SK-N-SH (cell line): ENCODE data around the gene LGR4. TPM values are rescaled to one million over a fixed set of nuclear protein-coding genes. Genes with fewer than 3 reads are reported as not detected.

Experiments
- CTCF ChIA-PET: fragments of 300-600, 350-600 bp; formaldehyde crosslinking; extraction: SDS; loops from one replicate; lab custom pipeline; 2021; lab: Yijun Ruan, JAX
- POLR2A ChIA-PET: fragments of 350-600 bp; sonication (Branson Sonifier 250); formaldehyde crosslinking; extraction: SDS; loops from one replicate; lab custom pipeline; 2020; ENCODE audit warnings: antibody characterized with exemption, inconsistent platforms; lab: Yijun Ruan, JAX
- DNase-seq: peaks from one replicate; pipeline ENCODE4 v3.0.0; 2012
- H2AFZ ChIP-seq: fragments of 200-600 bp; sonication (generic); 2 replicates; pipeline ENCODE4 v1.8.1; 2016; ENCODE audit warnings: antibody characterized with exemption, mild to moderate bottlenecking, low read depth
- H3F3A ChIP-seq: fragments of 200-600 bp; sonication (generic); replicated peaks from 2 replicates; pipeline ENCODE3; 2016; ENCODE audit warnings: antibody characterized with exemption, mild to moderate bottlenecking; ENCODE audit not compliant: insufficient read depth
- H3K27ac ChIP-seq, 2 experiments: fragments of 200-500 bp in 1 of 2; fragments of 200-600 bp in 1 of 2; sonication (Bioruptor generic) in 1 of 2; sonication (generic), shearing (Covaris generic) in 1 of 2; 2 replicates each; pipeline versions ENCODE4 v1.5.1 to v1.6.1; 2014 to 2016; ENCODE audit warnings: low read depth in 2 of 2, inconsistent platforms in 1 of 2, low read length in 1 of 2, mild to moderate bottlenecking in 1 of 2, mixed read lengths in 1 of 2
- H3K27me3 ChIP-seq: fragments of 200-600 bp; sonication (generic), shearing (Covaris generic); 2 replicates; pipeline ENCODE4 v1.6.1; 2016; ENCODE audit warnings: mixed run types; ENCODE audit not compliant: insufficient read depth
- H3K36me3 ChIP-seq, 2 experiments: fragments of 200-500 bp in 1 of 2; fragments of 200-600 bp in 1 of 2; sonication (Bioruptor generic) in 1 of 2; sonication (generic) in 1 of 2; replicated peaks in 1 of 2; 2 replicates each; pipeline versions ENCODE3 to v1.5.1; 2014 to 2016; ENCODE audit warnings: low read length in 1 of 2, mild to moderate bottlenecking in 1 of 2; ENCODE audit not compliant: insufficient read depth in 2 of 2, control insufficient read depth in 1 of 2
- H3K4me1 ChIP-seq, 2 experiments: fragments of 200-500 bp in 1 of 2; fragments of 200-600 bp in 1 of 2; sonication (Bioruptor generic) in 1 of 2; sonication (generic), shearing (Covaris generic) in 1 of 2; 2 replicates each; pipeline versions ENCODE4 v1.5.1 to v1.6.1; 2014 to 2016; ENCODE audit warnings: low read depth in 1 of 2, low read length in 1 of 2, mixed run types in 1 of 2; ENCODE audit not compliant: insufficient read depth in 2 of 2, control insufficient read depth in 1 of 2
- H3K4me2 ChIP-seq: fragments of 200-600 bp; sonication (generic), shearing (Covaris generic); 2 replicates; pipeline ENCODE4 v1.6.1; 2017; ENCODE audit warnings: mixed run types
- H3K4me3 ChIP-seq, 2 experiments: fragments of 200-500 bp in 1 of 2; fragments of 200-600 bp in 1 of 2; sonication (Bioruptor generic) in 1 of 2; sonication (generic), shearing (Covaris generic) in 1 of 2; 2 replicates each; pipeline versions ENCODE4 v1.5.1 to v1.8.1; 2014 to 2016; ENCODE audit warnings: low read depth in 2 of 2, inconsistent platforms in 1 of 2, low read length in 1 of 2, mild to moderate bottlenecking in 1 of 2, mixed read lengths in 1 of 2, moderate library complexity in 1 of 2
- H3K79me2 ChIP-seq: fragments of 200-600 bp; sonication (generic); 2 replicates; pipeline ENCODE4 v1.8.1; 2017; ENCODE audit warnings: mild to moderate bottlenecking; ENCODE audit not compliant: insufficient read depth
- H3K9ac ChIP-seq: fragments of 200-600 bp; sonication (generic); 2 replicates; pipeline ENCODE4 v1.6.1; 2017; ENCODE audit warnings: mixed run types
- H3K9me2 ChIP-seq: fragments of 200-600 bp; sonication (generic); 2 replicates; pipeline ENCODE4 v1.6.1; 2017; ENCODE audit warnings: mixed run types
- H3K9me3 ChIP-seq: fragments of 200-600 bp; sonication (generic); 2 replicates; pipeline ENCODE4 v1.6.1; 2017; ENCODE audit warnings: mixed run types, mild to moderate bottlenecking, moderate library complexity
- H4K20me1 ChIP-seq: fragments of 200-600 bp; sonication (generic); 2 replicates; pipeline ENCODE4 v1.6.1; 2017; ENCODE audit warnings: mild to moderate bottlenecking, mixed run types; ENCODE audit not compliant: insufficient read depth
- FOSL2 ChIP-seq: IDR thresholded peaks from 2 replicates; pipeline ENCODE4 v1.4.0; 2012; ENCODE audit warnings: low read depth, mild to moderate bottlenecking, moderate library complexity, borderline replicate concordance
- FOXM1 ChIP-seq: IDR thresholded peaks from 2 replicates; pipeline ENCODE4 v1.4.0; 2012; ENCODE audit warnings: low read depth, mild to moderate bottlenecking
- JUND ChIP-seq: IDR thresholded peaks from 2 replicates; pipeline ENCODE4 v1.4.0; 2012
- SIN3A ChIP-seq: IDR thresholded peaks from 2 replicates; pipeline ENCODE4 v1.6.1; 2012; ENCODE audit warnings: low read depth, mild to moderate bottlenecking, low read length, moderate library complexity, borderline replicate concordance
- YY1 ChIP-seq: IDR thresholded peaks from 2 replicates; pipeline ENCODE4 v1.4.0; 2012; ENCODE audit warnings: low read depth, mild to moderate bottlenecking
- WGBS: methylation state at CpG from one replicate; pipeline ENCODE4 v1.1.6; 2017; ENCODE audit warnings: low lambda C conversion rate; 5-methylcytosine and 5-hydroxymethylcytosine counted together
- polyA plus RNA-seq, 3 experiments: library from polyadenylated mRNA; depleted of rRNA; stranded (reverse); fragments of >200 nt; gene quantifications; 2 replicates each; pipeline ENCODE4 v1.2.3, GENCODE V29; 2012
- TF ChIP-seq, protein P1 (sequence below): IDR thresholded peaks from 2 replicates; pipeline ENCODE4; 2012
- TF ChIP-seq, protein P2 (sequence below): fragments of 150-350 bp; IDR thresholded peaks from 2 replicates; pipeline ENCODE4 v1.6.1; 2017; ENCODE audit warnings: antibody characterized with exemption, low read length, low read depth, borderline replicate concordance
- TF ChIP-seq, protein P3 (sequence below): fragments of 150-350 bp; IDR thresholded peaks from 2 replicates; pipeline ENCODE4 v1.6.1; 2016; ENCODE audit warnings: mild to moderate bottlenecking, low read depth, low read length
- TF ChIP-seq, protein P4 (sequence below): IDR thresholded peaks from 2 replicates; pipeline ENCODE4 v1.4.0; 2012; ENCODE audit warnings: low read depth

The LGR4 gene
- polyA plus RNA-seq, 1 of the 3 experiments (the other 2 are of a cell fraction), result 2.6 TPM

DNA sequence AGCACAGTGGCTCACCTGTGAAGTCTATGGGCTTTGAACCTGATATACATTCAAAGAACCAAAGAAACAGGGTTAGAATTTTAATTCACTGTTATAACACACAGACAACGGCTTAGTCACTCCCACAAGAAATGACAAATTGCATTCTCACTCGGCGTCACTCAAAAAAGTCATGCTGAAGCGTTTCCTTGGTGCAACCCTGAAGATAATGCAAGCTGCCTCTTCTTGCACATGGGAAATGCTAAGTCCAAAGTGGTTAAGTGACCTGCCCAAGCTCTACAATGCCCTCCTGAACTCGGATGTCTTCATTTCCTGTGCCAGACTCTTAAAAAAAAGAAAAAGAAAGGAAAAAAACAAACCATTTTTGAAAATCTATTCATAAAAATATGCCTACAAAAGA is 10.0 kb downstream of the LGR4 start:
- no peaks in the 10 kb centered on the region for H3F3A ChIP-seq
- no peak overlapping the region for H3K9ac ChIP-seq
- no peak overlapping the region for H2AFZ ChIP-seq
- H4K20me1 ChIP-seq, result no peaks in the 10 kb centered on the region
- TF ChIP-seq YY1, result no peak
- TF ChIP-seq, protein P1, sequence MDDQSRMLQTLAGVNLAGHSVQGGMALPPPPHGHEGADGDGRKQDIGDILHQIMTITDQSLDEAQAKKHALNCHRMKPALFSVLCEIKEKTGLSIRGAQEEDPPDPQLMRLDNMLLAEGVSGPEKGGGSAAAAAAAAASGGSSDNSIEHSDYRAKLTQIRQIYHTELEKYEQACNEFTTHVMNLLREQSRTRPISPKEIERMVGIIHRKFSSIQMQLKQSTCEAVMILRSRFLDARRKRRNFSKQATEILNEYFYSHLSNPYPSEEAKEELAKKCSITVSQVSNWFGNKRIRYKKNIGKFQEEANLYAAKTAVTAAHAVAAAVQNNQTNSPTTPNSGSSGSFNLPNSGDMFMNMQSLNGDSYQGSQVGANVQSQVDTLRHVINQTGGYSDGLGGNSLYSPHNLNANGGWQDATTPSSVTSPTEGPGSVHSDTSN, result 0 out of 2 replicates have a peak, but pooled peaks have one; percentile 5
- H3K4me1 ChIP-seq, result peaks cover 0 to 43% of the 10 kb centered on the region in 2 experiments; a peak in 2 of 4 replicates
- H3K4me3 ChIP-seq, result no peak overlapping the region
- H3K9me2 ChIP-seq, result no peaks in the 10 kb centered on the region
- H3K4me2 ChIP-seq, result no peak overlapping the region
- ChIA-PET POLR2A (no interaction called here), CTCF (interaction anchor here (3.2 kb wide), 1 partner anchor 23 kb away, joined by 9 read pairs; no protein-coding TSS in a partner anchor)
- H3K36me3 ChIP-seq, result no peaks in the 10 kb centered on the region
- no peaks in the 10 kb centered on the region for H3K27me3 ChIP-seq
- no peak for DNase-seq
- no peaks in the 10 kb centered on the region for H3K9me3 ChIP-seq
- whole genome bisulfite sequencing, result 74% methylated on average over 5 of the region's 5 CpGs
- no peak overlapping the region for H3K27ac ChIP-seq
- H3K79me2 ChIP-seq, result peaks cover 36% of the 10 kb centered on the region

DNA sequence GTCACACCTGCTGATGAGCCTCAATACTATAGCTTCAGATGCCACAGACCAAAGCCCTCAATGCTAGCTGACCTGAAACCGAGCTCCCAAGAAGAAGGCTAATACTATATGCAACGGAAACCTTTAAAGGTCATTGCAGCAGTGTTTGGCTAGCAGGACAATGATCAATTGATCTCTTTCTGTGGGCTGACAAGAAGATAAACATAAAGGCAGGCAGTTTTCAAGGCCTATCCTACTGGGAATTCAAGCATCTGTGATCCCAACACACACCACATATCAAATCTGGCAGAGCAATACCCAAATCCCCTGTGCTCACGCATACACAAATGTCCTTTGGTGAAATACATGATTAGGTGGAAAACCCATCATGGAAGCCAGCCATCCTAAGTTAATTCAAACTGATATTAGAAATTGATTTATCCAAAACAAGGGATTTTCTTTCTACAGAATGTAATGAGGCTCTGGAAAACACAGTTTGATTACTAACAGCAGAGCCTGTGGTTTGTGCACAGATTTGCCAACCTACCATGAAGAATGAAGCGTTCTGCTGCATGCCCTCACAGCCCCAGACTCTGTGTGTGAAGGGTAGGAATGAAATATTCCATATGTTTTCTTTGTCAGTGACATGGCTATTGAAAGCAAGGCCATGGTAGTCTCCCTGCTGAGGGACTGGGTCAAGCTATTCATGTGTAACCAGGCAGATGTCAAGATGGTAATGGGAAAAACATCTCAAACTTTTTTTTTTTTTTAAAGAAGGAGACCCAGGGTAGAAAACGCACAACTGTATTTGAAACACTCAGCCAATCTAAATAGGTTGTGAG is 12.2 kb downstream of the LGR4 start:
- ChIA-PET CTCF (interaction anchor here (0.7 to 3.2 kb wide), 3 partner anchors 26 to 480 kb away, joined by 3 to 9 read pairs (median 3); no protein-coding TSS in a partner anchor), POLR2A (no interaction called here)
- Histone ChIP-seq H3F3A (peaks cover 15% of the 10 kb centered on the region), H3K9ac (no peak overlapping the region), H2AFZ (no peak overlapping the region), H4K20me1 (no peaks in the 10 kb centered on the region), H3K4me2 (no peak overlapping the region), H3K79me2 (peaks cover 18% of the 10 kb centered on the region), H3K27me3 (no peaks in the 10 kb centered on the region), H3K4me3 (no peak overlapping the region), H3K27ac (no peak overlapping the region), H3K4me1 (peaks cover 2 to 51% of the 10 kb centered on the region in 2 experiments; a peak in 3 of 4 replicates), H3K9me2 (no peaks in the 10 kb centered on the region), H3K36me3 (no peaks in the 10 kb centered on the region), H3K9me3 (no peaks in the 10 kb centered on the region)
- TF ChIP-seq FOXM1, result no peak
- TF ChIP-seq, protein P2, sequence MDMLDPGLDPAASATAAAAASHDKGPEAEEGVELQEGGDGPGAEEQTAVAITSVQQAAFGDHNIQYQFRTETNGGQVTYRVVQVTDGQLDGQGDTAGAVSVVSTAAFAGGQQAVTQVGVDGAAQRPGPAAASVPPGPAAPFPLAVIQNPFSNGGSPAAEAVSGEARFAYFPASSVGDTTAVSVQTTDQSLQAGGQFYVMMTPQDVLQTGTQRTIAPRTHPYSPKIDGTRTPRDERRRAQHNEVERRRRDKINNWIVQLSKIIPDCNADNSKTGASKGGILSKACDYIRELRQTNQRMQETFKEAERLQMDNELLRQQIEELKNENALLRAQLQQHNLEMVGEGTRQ, result no peak
- TF ChIP-seq SIN3A, result no peak
- no peak for TF ChIP-seq JUND
- TF ChIP-seq, protein P3, sequence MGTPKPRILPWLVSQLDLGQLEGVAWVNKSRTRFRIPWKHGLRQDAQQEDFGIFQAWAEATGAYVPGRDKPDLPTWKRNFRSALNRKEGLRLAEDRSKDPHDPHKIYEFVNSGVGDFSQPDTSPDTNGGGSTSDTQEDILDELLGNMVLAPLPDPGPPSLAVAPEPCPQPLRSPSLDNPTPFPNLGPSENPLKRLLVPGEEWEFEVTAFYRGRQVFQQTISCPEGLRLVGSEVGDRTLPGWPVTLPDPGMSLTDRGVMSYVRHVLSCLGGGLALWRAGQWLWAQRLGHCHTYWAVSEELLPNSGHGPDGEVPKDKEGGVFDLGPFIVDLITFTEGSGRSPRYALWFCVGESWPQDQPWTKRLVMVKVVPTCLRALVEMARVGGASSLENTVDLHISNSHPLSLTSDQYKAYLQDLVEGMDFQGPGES, result no peak
- TF ChIP-seq, protein P4, sequence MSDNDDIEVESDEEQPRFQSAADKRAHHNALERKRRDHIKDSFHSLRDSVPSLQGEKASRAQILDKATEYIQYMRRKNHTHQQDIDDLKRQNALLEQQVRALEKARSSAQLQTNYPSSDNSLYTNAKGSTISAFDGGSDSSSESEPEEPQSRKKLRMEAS, result no peak
- no peak for TF ChIP-seq FOSL2
- WGBS, result 83% methylated on average over 5 of the region's 5 CpGs
- DNase-seq, result no peak
